Esophagus muscularis mucosa (tissue), 4 donors: ENCODE measurements around the gene RTL9.

Experiments used
- CTCF ChIP-seq, 3 experiments: fragments of 200-600 bp in 2 of 3; fragments of 450-650 bp in 1 of 3; sonication (generic) in 2 of 3; IDR thresholded peaks; one replicate each; pipeline ENCODE4 v1.5.1; 2017 to 2019; ENCODE audit warnings: antibody characterized with exemption in 3 of 3, mild to moderate bottlenecking in 2 of 3, moderate library complexity in 1 of 3
- EP300 ChIP-seq: sonication (generic); formaldehyde crosslinking; IDR thresholded peaks from one replicate; pipeline ENCODE4 v1.6.1; 2017; ENCODE audit warnings: antibody characterized with exemption
- POLR2A ChIP-seq: fragments of 450-650 bp; IDR thresholded peaks from one replicate; pipeline ENCODE4 v1.6.1; 2017; ENCODE audit warnings: antibody characterized with exemption, moderate library complexity, mild to moderate bottlenecking, low read depth
- POLR2AphosphoS5 ChIP-seq, 2 donors: sonication (generic); formaldehyde crosslinking; IDR thresholded peaks; one replicate each; pipeline ENCODE4 v1.6.1; 2017; ENCODE audit warnings: antibody characterized with exemption in 2 of 2

- TF ChIP-seq CTCF (IDR thresholded peaks at IDR 0.05) = no peak
- no peak for TF ChIP-seq EP300
- TF ChIP-seq POLR2AphosphoS5 (IDR thresholded peaks at IDR 0.05) = no peak
- TF ChIP-seq POLR2A = no peak
Observed at GRCh38 chrX:110321081-110321480, 37.6 kb upstream of the RTL9 start.
